Measurements from ENCODE around the gene CASZ1.

The CASZ1 gene

GRCh38 chr1:10591010-10591409 lies 205.4 kb downstream of the CASZ1 start:
- no peak for DNase-seq

GRCh38 chr1:10589074-10589473 lies 207.4 kb downstream of the CASZ1 start:
- DNase-seq, result no peak

- no peak for DNase-seq
Measured at GRCh38 chr1:10588640-10589039, 207.8 kb downstream of the CASZ1 start.

Data from activated naive CD4-positive, alpha-beta T cell treated with anti-CD3 and anti-CD28 coated beads, Interleukin-2, amount 50 U/mL, for 16 hours (primary cell).